Glomerular visceral epithelial cell (primary cell): ENCODE measurements around the gene MRPS27.

Experiments used
- DNase-seq: peaks from one replicate; pipeline ENCODE4 v3.0.0-alpha.2; 2016; ENCODE audit errors: extremely low spot score

The MRPS27 gene

GRCh38 chr5:72204946-72205345 is 115.1 kb downstream of the MRPS27 start:
- DNase-seq: no peak

- DNase-seq: no peak
These were observed 116.7 kb downstream of the MRPS27 start for GRCh38 chr5:72203251-72203845.

- DNase-seq: no peak
These were observed 117.7 kb downstream of the MRPS27 start for GRCh38 chr5:72202331-72202825.

GRCh38 chr5:72199681-72200080 is 120.4 kb downstream of the MRPS27 start:
- no peak for DNase-seq

GRCh38 chr5:72197393-72197792 is 122.6 kb downstream of the MRPS27 start:
- DNase-seq: no peak

GRCh38 chr5:72195581-72195980 is 124.5 kb downstream of the MRPS27 start:
- DNase-seq: no peak

- DNase-seq: no peak
These were observed 125.2 kb downstream of the MRPS27 start for GRCh38 chr5:72194846-72195245.

GRCh38 chr5:72191404-72191803 is 128.6 kb downstream of the MRPS27 start:
- DNase-seq: no peak

GRCh38 chr5:72189146-72189545 is 130.9 kb downstream of the MRPS27 start:
- DNase-seq: no peak

- no peak for DNase-seq
These were observed 131.9 kb downstream of the MRPS27 start for GRCh38 chr5:72188166-72188565.

GRCh38 chr5:72187388-72188075 is 132.5 kb downstream of the MRPS27 start:
- DNase-seq: no peak

- DNase-seq: no peak
These were observed 134.3 kb downstream of the MRPS27 start for GRCh38 chr5:72185496-72186329.

GRCh38 chr5:72184408-72184807 is 135.6 kb downstream of the MRPS27 start:
- DNase-seq: no peak

GRCh38 chr5:72183101-72183520 is 136.9 kb downstream of the MRPS27 start:
- no peak for DNase-seq

GRCh38 chr5:72182686-72183085 is 137.4 kb downstream of the MRPS27 start:
- no peak for DNase-seq

- no peak for DNase-seq
These were observed 139.1 kb downstream of the MRPS27 start for GRCh38 chr5:72180925-72181324.

- DNase-seq: no peak
These were observed 140.1 kb downstream of the MRPS27 start for GRCh38 chr5:72179816-72180440.

- DNase-seq: peak; percentile 91
These were observed 140.8 kb downstream of the MRPS27 start for GRCh38 chr5:72179028-72179815.

- peak; percentile 35 for DNase-seq
These were observed 142.5 kb downstream of the MRPS27 start for GRCh38 chr5:72177538-72177937.

GRCh38 chr5:72172786-72173185 is 147.3 kb downstream of the MRPS27 start:
- no peak for DNase-seq

- no peak for DNase-seq
These were observed 148.4 kb downstream of the MRPS27 start for GRCh38 chr5:72171667-72172066.
